T-helper 2 cell (primary cell): Measurements from ENCODE around the gene BLTP2.

Experiments
- DNase-seq, 5 experiments: peaks; one replicate each; pipeline versions ENCODE4 v3.0.0 to v3.0.0-alpha.2; 2012 to 2022

BLTP2 gene

DNA sequence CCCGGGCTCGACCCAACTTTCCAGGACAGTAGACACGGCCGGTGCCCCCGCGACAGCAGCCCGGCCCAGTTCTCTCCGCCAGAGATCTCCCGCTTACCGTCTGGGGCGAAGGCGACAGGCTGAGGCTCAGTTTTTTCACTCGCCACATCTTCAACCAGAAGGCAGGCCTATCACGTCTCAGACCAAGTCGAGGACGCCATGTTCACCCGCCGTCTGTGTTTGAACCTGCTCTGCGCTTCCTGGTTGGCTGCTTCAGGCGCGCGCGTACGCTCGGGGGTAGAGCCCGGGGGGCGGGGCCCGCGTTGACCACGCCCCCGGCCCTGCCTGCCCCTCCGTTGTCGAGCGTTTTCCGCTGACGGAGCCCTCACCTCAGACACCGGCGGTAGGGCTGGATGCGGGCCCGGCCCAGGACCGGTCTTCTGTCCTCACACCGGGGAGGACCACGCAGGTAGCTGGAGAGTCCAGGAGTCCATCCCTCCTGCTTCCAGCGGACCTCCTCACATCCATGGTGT, 46.1 kb downstream of the BLTP2 start, which contains the start of gene SPAG5:
TSS of gene SPAG5 (minus strand) at position 227 of the 512 bp plus-strand sequence. CDS start at position 148, 79 bp downstream.
- DNase-seq = peak; percentile 90 to 97 (median 92)

DNA sequence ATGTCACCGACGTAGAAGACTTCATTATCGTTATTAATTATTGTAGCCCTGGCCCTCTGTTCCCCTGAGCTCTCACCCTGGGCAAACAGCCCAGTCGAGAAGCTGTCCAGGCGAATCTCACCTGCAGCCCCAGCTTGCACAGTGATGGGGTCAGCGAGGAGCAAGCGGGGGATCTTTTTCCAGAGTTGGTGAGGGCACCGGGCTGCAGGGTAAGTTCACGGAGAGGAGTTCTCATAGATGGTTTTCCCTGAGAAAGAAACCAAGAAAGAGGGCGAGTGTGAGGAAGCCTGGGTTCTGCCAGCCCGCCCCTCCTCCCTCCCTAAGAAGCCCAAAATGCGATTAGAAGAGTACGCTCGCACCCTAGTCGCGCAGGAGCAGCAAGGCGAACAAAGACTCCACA, 46.6 kb downstream of the BLTP2 start:
- no peak for DNase-seq

DNA sequence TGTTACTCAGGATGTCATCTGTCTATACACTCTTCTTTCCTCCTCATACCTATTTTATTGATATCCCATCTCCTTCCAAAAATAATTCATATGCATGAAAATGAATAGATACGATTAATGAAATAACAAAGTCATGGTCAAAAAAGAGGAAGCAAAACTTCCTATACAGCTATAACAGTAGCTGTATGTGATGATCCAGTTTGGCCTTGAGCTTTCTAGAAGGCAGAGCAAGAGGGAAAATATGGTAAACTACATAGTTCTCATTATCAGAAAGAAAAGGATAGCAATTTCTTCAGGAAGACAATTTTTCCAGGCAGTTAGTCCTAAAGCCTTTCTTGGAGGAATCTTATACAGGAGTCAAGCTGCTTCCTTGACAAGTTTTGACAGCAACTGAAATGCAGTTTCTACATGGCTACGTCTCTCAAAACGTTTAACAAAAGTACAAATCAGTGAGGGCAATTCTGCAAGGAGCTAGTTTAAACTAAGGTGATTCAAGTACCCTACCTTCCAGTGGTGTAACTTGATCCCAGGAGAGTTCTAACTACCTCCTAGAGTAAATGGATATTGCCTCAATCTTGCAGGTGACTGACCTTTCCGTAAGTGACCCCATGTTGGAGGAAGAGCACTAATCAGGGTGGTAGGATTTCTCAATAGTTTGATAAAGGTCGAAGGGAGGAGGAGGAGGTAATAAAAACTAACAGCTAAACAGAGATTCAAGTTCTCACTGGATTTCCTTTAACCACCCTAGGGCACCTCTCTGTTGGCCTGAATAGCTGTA, 47.2 kb downstream of the BLTP2 start:
- no peak for DNase-seq
